Thyroid gland (tissue), 4 donors: ENCODE results near the gene CXCL10.

ENCODE experiments used
- CTCF ChIP-seq, 6 experiments: fragments of 200-600 bp in 3 of 6; fragments of 450-650 bp in 3 of 6; sonication (generic) in 3 of 6; IDR thresholded peaks; one replicate each; pipeline ENCODE4 v1.5.1; 2016 to 2019; ENCODE audit warnings: antibody characterized with exemption in 6 of 6, mild to moderate bottlenecking in 2 of 6, inconsistent platforms in 1 of 6, moderate library complexity in 1 of 6
- POLR2A ChIP-seq, 2 donors: fragments of 450-650 bp; IDR thresholded peaks; one replicate each; pipeline ENCODE4 v1.6.1; 2017; ENCODE audit warnings: antibody characterized with exemption in 2 of 2, mild to moderate bottlenecking in 2 of 2, moderate library complexity in 1 of 2

GRCh38 chr4:75985116-75985515 lies 38.2 kb downstream of the CXCL10 start:
- TF ChIP-seq CTCF (IDR thresholded peaks at IDR 0.05) (no peak), POLR2A (IDR thresholded peaks at IDR 0.05) (no peak)
